Measurements from ENCODE around the gene CHCHD5.

The CHCHD5 gene

GRCh38 chr2:112627060-112628040 lies 42.9 kb downstream of the CHCHD5 start:
- DNase-seq: no peak

- no peak for DNase-seq
Observed at GRCh38 chr2:112629224-112629623, 44.8 kb downstream of the CHCHD5 start.

- no peak for DNase-seq
Observed at GRCh38 chr2:112629823-112630222, 45.4 kb downstream of the CHCHD5 start.

GRCh38 chr2:112630268-112630667 lies 45.9 kb downstream of the CHCHD5 start:
- no peak for DNase-seq

GRCh38 chr2:112633708-112634107 lies 49.3 kb downstream of the CHCHD5 start:
- DNase-seq: no peak

GRCh38 chr2:112634153-112634873 lies 49.9 kb downstream of the CHCHD5 start:
- no peak for DNase-seq

GRCh38 chr2:112634874-112635157 lies 50.4 kb downstream of the CHCHD5 start:
- no peak for DNase-seq

- DNase-seq: no peak
Observed at GRCh38 chr2:112636605-112637288, 52.3 kb downstream of the CHCHD5 start.

GRCh38 chr2:112637289-112637660 lies 52.9 kb downstream of the CHCHD5 start:
- no peak for DNase-seq
